Activated B cell treated with CpG ODN at 0.5 μM for 24 hours (primary cell): ENCODE measurements around the gene APP. TPM values are rescaled to one million over a fixed set of nuclear protein-coding genes. Genes with fewer than 3 reads are reported as not detected.
A peak's percentile ranks its signal among the peaks of the same experiment; 100 is the strongest.

Source experiments
- ATAC-seq: fragments of 200-7000 bp; cut with Tn5 transposase; one replicate; pipeline ENCODE4 v1.10.0; 2021; ENCODE audit warnings: low read depth, mild to moderate bottlenecking, moderate library complexity
- CTCF ChIA-PET: fragments of 350-600 bp; sonication (Branson Sonifier 250); formaldehyde crosslinking; loops from one replicate; lab custom pipeline; 2021; ENCODE audit warnings: antibody characterized with exemption; lab: Charles Lee
- POLR2A ChIA-PET: fragments of 350-600 bp; sonication (Branson Sonifier 250); formaldehyde crosslinking; loops from one replicate; lab custom pipeline; 2021; ENCODE audit warnings: antibody characterized with exemption; lab: Charles Lee
- DNase-seq: peaks from one replicate; pipeline ENCODE4 v3.0.0; 2022
- H3K27ac Mint-ChIP-seq: one replicate; pipeline ENCODE4 v1.8.0; 2020; ENCODE audit warnings: mixed read lengths
- H3K27me3 Mint-ChIP-seq: one replicate; pipeline ENCODE4 v1.8.0; 2021; ENCODE audit warnings: mixed read lengths
- H3K36me3 Mint-ChIP-seq: one replicate; pipeline ENCODE4 v1.8.0; 2021; ENCODE audit warnings: low read depth, mixed read lengths
- H3K4me1 Mint-ChIP-seq: one replicate; pipeline ENCODE4 v1.8.0; 2021; ENCODE audit warnings: mixed read lengths
- H3K4me3 Mint-ChIP-seq: one replicate; pipeline ENCODE4 v1.8.0; 2020; ENCODE audit warnings: mild to moderate bottlenecking, mixed read lengths
- H3K9me3 Mint-ChIP-seq: one replicate; pipeline ENCODE4 v1.8.0; 2020; ENCODE audit warnings: mixed read lengths
- CTCF ChIP-seq: fragments of 200-600 bp; IDR thresholded peaks from one replicate; pipeline ENCODE4 v1.8.0; 2022; ENCODE audit warnings: antibody characterized with exemption, mild to moderate bottlenecking
- intact Hi-C: fragments of 100-400 bp; cut with micrococcal nuclease; formaldehyde crosslinking; loops from one replicate; pipeline ENCODE4 v1.15.1; 2024
- total RNA-seq: library from RNA; stranded (reverse); gene quantifications from 2 replicates; pipeline ENCODE4 v1.2.3, GENCODE V29; 2022

Gene APP
- total RNA-seq, 1 donor from 2014 or later, result 32.1 TPM

DNA sequence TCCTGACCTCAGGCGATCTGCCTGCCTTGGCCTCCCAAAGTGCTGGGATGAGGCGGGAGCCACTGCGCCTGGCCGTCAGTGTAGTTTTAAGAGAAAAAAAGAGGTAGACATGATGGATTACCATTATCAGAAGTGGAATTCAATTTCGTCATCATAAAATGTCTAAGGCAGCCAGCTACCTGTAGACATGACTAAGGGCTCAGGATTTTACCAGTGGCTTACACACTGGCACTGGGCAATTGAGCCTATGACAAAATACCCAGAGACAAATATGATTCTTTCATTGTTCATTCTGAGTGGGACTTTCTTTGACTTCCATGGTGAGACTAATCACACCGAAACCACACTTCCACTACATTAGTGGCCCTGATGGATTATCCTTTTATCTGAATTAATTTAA lies 254.3 kb downstream of the APP start:
- H3K4me3 Mint-ChIP-seq, result no peak overlapping the region
- no peak overlapping the region for H3K27ac Mint-ChIP-seq
- H3K27me3 Mint-ChIP-seq, result no peaks in the 10 kb centered on the region
- H3K9me3 Mint-ChIP-seq, result peaks cover 4% of the 10 kb centered on the region
- no peak for DNase-seq
- no peak for ATAC-seq
- no peak for TF ChIP-seq CTCF
- H3K4me1 Mint-ChIP-seq, result peaks cover 12% of the 10 kb centered on the region
- POLR2A ChIA-PET, result no interaction called here
- intact Hi-C loops, result no loop called here
- peaks cover 2% of the 10 kb centered on the region for H3K36me3 Mint-ChIP-seq
- CTCF ChIA-PET, result no interaction called here

DNA sequence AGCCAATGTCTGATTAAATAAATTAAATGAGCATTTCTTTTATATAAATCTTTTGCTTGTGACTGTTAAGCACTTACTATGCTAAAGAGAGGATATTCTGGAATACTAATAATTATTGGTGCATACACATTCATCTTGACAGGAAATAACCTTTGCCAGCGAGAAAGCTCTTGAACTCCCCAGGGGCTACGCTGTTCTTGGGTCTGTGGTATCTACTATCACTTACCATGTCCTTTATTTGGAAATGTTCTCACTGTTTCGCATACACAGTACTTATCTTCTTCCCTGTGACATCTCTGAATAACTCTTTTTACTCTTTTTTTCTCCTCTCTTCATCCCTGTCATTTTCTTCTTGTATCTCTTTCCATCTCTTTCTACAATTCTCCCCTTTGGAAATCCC lies 257.1 kb downstream of the APP start:
- H3K9me3 Mint-ChIP-seq, result peaks cover 4% of the 10 kb centered on the region
- peaks cover 5% of the 10 kb centered on the region for H3K36me3 Mint-ChIP-seq

DNA sequence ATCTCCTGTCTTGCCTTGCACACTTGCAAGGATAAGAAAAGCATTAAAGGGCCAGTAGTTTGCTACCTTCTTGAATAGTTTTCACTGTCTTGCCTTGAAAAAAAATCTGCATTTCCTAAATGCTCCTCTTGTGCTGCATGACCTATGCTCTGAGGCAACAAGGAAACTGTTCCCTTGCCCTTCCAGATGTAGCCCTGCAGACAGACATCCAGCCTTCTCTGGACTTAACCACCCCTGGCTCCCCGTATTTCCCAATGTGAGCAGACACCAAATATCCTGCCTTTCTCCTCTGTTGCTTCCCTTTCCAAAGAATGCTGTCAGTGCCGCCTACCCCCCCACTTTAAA lies 258.2 kb downstream of the APP start:
- TF ChIP-seq CTCF, result no peak
- intact Hi-C loops, result no loop called here
- Mint-ChIP-seq H3K4me3 (no peak overlapping the region), H3K27me3 (no peaks in the 10 kb centered on the region), H3K27ac (no peak overlapping the region), H3K9me3 (no peaks in the 10 kb centered on the region), H3K4me1 (peaks cover 12% of the 10 kb centered on the region), H3K36me3 (peaks cover 5% of the 10 kb centered on the region)
- DNase-seq (no peak), ATAC-seq (no peak)
- CTCF ChIA-PET, result no interaction called here
- POLR2A ChIA-PET, result no interaction called here

More for the DNA sequence above, 257.1 kb downstream of the APP start:
- ChIA-PET POLR2A (no interaction called here), CTCF (no interaction called here)
- Mint-ChIP-seq H3K4me1 (peaks cover 12% of the 10 kb centered on the region), H3K27me3 (no peaks in the 10 kb centered on the region), H3K27ac (no peak overlapping the region), H3K4me3 (no peak overlapping the region)
- intact Hi-C loops, result no loop called here
- peak; percentile 49 for ATAC-seq
- no peak for DNase-seq
- TF ChIP-seq CTCF, result no peak

GRCh38 chr21:25911730-25912401 lies 258.7 kb downstream of the APP start:
- POLR2A ChIA-PET, result no interaction called here
- Mint-ChIP-seq H3K27me3 (no peaks in the 10 kb centered on the region), H3K4me1 (peaks cover 12% of the 10 kb centered on the region), H3K27ac (no peak overlapping the region), H3K9me3 (no peaks in the 10 kb centered on the region), H3K36me3 (peaks cover 5% of the 10 kb centered on the region), H3K4me3 (no peak overlapping the region)
- no peak for DNase-seq
- CTCF ChIA-PET, result no interaction called here
- TF ChIP-seq CTCF, result no peak
- intact Hi-C loops, result no loop called here
- ATAC-seq, result no peak

DNA sequence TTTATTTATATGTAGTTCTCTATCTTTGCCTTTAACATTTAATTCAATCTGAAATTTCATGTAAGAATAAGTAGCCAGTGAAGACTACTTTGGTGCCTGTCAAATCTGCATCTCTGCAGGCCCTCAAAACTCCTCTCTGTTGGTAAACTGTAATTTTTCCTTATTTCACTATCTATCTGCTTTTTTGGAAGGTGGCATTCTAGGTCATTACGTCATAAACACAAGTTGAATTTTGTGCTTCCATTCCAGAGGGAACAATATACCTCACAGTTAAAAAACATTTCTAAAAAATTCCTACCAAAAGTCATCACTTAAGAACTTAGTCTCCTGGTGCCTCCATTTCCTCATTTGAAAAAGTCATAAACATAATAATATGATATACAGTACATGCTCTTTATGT lies 259.8 kb downstream of the APP start:
- H3K27me3 Mint-ChIP-seq, result no peaks in the 10 kb centered on the region
- POLR2A ChIA-PET, result no interaction called here
- H3K36me3 Mint-ChIP-seq, result peaks cover 5% of the 10 kb centered on the region
- intact Hi-C loops, result no loop called here
- no peaks in the 10 kb centered on the region for H3K9me3 Mint-ChIP-seq
- CTCF ChIA-PET, result no interaction called here
- DNase-seq (no peak), ATAC-seq (no peak)
- H3K4me1 Mint-ChIP-seq, result peaks cover 12% of the 10 kb centered on the region
- no peak for TF ChIP-seq CTCF
- H3K27ac Mint-ChIP-seq, result no peak overlapping the region
- H3K4me3 Mint-ChIP-seq, result no peak overlapping the region
